Stimulated activated CD8-positive, alpha-beta memory T cell treated with anti-CD3 and anti-CD28 coated beads, Interleukin-12 subunit alpha, Interleukin-12 subunit beta, amount 100 ng/mL, for 24 hours (primary cell): ENCODE measurements around the gene HAUS7.

Experiments
- DNase-seq: peaks from one replicate; pipeline ENCODE4 v3.0.0-alpha.2; 2020; ENCODE audit errors: extremely low read depth

Gene HAUS7

DNA sequence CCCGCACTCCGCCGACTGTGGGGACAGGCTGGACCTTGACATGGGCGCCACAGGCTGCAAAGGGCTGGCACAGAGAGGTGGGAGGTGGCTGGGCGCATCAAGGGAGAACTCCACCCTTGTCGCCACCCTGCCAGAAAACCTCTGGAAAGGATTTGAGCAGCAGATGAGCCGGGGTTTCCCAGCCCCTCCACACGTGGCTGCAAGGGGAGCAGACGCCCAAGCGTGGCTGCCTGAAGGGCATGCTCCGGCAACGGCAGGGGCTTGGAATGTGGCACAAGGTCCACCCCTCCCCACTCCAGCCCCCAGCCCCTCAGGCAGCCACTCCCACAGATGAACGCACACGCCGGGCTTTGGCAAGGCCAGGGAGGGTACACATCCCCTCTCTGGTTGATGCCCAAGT is 29.0 kb upstream of the HAUS7 start:
- DNase-seq = no peak

DNA sequence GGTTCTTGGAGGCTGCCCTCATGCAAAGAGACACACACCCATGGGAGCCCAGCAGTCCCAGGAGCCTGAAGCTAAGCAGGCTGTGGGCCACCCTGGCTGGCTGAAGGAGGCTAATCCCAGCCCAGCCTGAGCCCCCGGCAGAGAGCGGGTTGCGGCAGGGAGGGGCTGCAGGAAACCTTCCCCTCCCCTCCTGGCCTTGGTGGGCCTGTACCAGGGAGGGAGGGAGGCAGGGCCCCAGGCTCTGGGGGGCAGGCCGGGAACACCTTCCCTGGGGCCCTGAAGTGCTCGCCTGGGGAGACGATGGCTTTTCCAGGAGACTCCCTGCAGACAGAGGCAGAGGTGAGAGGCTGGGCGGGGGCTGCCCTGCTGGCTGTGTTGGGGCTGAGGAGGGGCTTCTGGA is 28.1 kb upstream of the HAUS7 start:
- DNase-seq = no peak

DNA sequence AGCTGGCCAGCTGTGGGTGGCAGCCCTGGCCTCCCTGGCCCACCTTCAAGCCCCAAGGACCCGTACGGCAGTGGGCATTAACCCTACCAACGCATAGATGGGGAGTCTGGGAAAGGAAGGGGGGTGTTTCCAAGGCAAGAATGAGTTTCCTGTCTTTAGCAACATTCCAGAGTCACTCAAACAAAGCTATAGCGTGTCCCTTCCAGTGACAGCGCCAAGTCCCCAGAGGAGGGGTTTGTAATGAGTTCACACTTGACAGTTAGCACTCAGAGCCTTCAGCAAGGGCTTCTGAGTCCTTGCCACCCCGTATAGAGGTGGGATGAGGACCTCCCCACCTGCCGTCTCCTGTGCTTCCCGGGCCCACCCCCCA is 26.2 kb upstream of the HAUS7 start:
- no peak for DNase-seq

DNA sequence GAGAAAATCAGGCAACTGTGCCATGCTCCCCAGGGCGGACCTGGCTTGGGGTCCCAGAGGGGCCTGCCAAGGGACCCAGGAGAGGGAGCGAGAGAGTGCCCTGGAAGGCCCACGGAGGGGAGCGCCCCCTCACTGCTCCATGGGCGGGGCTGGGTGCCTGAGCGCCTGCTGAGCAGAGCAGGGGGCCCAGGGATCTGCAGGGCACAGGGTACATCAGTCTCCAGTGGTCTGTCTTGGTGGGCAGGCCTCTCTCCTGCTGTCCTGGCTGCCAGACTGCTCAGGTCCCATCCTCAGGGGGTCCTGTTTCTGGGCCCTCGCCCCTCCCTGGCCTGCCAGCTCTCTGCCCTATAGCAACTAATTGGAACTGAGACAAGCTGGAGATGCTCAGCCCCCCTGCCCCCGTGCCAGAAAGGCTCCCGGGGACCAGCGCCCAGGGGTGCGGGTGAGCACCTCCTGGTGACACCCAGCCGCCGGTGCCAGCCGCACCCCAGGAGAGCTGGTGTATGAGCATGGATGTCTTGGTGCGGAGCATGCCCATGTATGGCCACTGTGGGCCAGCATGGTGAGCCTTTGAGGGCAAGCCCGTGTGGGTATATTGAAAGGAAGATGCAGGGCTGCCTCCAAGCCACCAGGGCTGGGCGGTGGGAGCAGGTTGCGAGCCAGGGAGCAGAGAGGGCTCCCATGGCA is 25.7 kb upstream of the HAUS7 start:
- no peak for DNase-seq

DNA sequence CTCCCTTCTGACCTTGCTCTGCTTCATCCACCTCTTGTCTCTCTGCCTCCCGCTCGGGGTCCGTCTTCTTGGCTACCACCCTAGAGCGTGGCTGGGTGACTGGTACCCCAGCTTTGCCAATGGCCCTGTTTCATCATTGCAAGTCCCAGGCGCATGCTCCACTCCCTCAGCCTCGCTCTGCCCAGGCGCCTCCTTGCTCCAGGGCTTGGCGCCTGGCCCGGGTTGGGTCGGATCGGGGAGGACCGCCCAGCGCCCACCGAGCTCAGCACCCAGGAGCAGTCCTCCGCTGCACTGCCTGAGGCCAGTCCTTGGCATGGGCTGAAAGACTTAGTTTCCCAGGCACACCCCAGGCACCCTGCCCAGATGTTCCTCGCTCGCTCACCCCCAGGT is 25.0 kb upstream of the HAUS7 start:
- no peak for DNase-seq

DNA sequence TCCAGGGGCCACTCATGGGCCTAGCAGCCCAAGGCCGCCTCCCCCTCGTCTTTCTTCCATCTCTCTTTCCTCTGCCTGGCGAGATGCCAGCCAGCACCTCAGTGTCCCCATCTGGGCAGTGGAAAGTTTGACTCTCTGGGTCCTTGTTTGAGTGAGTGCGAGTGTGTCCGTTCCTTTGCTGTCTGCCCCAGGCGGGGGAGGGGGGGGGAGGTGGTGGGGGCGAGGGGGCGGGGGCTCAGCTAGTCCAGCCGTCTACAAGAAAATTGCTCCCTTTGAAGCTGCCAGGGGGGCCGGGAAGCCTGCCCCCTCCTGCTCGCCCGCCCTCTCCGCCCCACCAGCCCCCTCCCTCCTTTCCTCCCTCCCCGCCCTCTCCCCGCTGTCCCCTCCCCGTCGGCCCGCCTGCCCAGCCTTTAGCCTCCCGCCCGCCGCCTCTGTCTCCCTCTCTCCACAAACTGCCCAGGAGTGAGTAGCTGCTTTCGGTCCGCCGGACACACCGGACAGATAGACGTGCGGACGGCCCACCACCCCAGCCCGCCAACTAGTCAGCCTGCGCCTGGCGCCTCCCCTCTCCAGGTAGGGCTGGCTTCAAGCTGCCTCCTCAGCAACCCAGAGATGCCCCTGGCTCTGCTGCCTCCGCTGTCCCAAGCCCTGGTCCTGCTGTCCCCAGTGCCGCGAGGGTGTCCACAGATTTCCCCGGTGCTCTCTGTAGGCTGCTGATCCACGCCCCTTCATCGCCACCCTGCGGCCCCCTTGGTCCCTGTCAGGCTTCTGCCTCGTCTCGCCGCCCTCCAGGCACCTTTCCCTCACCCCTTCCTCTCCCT is 24.4 kb upstream of the HAUS7 start, which contains the start of gene BGN:
BGN (plus strand) TSS at position 440 of the 821 bp plus-strand sequence. CDS start 9,652 bp downstream, outside the sequence.
- DNase-seq = no peak

DNA sequence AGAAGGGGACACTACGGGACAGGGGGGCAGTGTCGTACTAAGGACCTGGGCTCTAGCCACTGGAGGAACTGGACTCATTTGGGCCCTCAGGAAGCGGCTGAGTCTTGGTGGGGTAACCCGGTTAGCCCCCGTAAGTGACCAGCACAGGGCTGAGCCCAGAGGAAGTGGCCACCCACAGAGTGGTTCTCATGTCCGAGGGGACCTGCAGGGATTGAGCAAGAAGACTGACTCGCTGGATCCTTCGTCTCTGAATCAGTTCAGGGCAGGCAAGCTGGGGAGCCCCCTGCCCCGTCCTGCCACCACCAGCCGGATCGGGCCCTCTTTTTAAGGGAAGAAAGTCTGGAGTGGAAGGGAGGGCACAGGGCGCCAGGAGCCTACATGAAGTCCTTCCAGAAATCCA is 23.7 kb upstream of the HAUS7 start:
- no peak for DNase-seq

DNA sequence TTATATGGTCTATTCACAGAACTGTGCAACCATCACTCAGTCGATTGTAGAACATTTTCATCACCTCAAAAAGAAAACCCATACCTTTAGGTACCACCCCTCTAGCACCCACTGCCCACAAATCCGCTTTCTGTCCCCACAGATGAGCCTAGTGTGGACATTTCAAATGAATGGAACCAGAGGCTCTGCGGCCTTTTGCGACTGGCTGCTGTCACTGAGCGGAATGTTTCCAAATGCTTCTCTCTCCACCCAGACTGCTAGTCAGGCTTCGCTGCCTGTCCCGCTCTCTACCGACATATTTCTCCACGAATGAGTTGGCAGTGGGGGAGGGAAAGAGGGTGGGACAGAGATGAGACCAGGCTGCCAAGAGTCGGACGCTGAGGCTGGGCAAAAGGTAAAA is 22.7 kb upstream of the HAUS7 start:
- no peak for DNase-seq

DNA sequence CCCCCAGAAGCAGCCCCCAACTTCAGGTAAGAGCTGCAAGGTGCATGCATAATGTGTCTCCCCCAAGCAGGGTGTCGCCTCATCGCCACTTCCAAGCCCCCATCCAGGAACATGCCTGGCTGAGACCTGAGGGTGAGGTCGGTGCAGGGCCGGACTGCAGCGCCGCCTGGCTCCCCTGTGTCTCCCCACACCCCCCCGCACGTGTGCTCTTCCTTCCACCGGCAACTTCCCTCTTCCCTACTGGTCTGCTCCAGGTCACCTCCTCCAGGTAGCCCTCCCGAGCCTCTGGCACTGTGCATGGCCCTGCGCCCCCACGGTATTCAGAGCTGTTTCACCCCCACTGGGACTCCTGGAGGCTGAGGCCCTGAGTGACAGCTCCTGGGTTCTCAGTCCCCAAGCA is 22.2 kb upstream of the HAUS7 start:
- no peak for DNase-seq

DNA sequence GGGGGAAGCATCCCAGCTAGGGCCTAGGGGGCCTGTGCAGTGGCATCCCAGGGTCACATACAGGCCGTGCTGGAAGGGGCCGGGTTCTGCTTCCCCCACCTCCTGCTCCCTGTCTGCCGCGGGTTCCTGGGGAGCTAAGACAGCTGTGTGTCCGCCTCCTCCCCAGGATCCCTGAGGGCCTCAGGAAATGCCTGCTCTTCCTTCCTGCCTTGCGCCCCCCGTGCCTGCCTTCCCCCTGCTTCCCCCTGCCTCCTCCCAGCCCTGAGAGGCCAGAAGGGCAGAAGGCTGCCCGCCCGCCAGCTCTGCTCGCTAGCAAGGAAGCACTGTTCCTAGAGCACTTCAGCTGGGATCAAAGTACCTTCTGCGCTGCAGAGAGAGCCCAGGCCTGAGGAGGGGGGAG is 21.5 kb upstream of the HAUS7 start:
- DNase-seq = no peak

DNA sequence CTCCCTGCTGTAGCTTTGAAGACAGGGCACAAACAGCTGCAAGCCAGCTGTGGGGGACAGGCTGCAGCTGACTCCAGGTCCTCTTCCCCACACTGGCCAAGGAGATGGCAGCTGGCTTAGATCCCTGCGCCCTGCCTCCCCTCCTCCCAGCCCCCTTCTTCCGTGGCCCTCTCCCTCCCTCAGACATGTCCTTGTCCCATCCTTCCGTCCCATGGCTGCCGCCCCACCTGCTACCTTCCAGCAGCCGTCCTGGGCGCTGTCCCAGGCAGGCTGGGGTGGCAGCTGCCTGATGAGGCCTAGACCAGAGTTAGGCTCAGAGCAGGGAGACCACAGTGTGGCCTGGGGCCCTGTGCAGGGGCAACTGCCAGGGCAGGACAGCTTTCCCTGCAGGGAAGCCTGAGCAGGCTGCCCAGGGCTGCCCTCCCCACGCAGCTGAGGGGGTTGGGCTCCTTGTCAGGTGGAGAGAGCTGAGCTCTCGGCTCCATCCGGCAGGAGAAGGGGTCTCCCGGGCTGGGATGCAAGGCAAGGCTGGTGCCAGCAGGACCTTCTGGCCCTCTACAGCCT is 21.1 kb upstream of the HAUS7 start:
- no peak for DNase-seq

DNA sequence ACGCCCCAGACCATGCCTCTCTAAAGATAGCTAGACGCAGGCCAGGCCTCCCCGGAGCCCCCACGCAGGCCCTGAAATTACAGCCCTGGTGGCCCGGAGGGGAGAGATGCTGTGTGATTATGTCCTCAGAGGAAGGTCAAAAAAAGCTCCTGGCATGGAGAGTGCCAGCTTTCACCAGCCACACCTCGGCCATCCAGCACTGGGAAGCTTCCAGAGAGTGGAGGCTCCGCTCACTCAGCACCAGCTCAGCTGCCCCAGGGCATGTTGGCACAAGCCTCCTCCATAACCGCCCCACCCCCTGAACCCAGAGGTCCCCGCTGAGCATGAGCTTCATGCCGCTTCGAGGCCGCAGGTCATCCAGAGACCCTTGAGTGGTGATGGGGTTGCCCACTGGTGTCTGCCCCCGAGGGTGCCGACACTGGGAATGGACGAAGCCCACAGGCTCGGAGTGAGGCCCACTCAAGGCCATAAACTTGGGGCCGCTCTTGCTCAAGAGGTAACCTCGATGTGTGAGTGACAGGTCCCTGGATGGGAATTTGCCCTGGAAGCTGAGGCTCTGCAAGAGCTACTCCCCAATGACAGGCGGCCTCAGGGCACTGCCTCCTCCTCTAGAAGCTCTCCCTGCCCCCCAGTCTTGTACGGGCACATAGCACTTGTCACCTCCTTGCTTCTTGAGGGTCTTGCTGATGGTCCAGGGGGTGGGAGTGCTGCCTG is 20.0 kb upstream of the HAUS7 start:
- DNase-seq = no peak

DNA sequence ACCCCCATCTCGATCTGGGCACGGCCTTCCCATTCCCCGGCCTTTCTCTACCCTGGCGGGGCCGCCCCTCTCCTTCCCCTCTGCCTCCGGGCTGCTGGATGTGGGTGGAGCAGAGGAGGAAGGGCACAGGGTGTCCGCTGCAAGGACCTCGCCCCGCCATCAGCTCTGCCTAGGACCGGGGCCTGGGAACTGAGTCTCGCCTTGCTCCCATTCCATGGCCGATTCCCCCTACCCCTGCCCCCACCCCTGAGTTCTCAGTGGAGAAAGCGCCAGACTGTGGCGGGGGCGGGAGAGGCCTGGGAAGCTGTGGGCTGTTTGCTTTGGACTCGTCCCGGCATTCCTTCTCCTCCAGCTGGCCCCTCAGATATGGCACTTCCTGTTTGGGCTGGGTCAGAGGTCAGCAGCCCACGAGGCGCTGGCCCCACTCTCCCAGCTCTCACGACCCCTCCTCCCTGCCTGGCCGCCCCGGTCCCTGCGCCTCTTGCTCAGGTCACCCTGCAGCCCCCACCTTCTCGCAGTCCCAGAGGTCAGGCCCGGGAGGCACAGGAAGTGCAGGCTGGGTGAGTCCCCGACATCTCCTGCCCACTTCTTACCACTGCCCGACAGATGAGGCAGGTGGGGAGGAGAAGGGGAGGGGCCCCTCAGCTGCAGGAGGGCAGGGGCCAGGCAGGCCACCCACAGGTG is 18.0 kb upstream of the HAUS7 start:
- no peak for DNase-seq

DNA sequence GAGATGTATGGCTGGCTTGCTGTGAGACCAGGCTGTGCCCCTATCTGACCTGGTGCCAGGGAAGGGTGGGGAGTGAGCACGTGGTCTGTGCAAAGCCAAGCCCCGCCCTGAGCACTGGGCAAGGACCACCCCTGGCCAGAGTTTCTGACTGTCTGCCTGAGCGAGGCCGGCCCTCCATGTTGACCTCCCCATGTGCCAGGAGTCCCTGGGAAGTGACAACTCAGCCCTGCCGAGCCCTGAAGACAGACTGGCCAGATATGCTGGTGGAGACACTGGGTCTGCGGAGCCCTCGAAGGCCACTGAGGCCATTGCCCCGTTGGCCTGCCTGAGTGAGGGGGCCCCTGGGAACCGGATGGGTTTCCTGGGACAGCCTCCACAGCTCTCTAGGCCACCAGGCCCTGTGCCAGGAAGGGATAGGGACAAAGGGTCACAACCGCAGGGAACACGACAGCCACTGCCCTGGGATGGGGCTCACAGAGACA is 17.3 kb upstream of the HAUS7 start:
- no peak for DNase-seq

DNA sequence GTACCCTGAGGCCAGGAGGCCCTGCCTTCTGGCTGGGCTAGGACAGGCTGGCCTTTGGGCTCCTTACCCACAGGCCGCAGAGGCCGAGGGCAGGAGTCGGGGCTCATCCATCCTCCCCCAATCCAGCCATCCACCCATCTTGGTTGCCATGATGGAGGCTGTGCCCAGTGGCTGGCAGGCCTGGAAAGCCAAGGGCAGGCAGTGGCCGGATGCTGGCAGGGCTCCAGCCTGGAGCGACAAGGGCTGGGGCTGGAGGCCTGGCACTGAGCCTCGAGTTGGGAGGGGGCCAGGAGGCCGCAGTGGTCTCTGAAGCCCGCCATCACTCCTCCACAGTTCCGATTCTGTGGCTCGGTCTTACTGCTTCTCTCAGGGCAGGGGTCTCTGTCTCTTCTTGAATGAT is 15.8 kb upstream of the HAUS7 start:
- no peak for DNase-seq

DNA sequence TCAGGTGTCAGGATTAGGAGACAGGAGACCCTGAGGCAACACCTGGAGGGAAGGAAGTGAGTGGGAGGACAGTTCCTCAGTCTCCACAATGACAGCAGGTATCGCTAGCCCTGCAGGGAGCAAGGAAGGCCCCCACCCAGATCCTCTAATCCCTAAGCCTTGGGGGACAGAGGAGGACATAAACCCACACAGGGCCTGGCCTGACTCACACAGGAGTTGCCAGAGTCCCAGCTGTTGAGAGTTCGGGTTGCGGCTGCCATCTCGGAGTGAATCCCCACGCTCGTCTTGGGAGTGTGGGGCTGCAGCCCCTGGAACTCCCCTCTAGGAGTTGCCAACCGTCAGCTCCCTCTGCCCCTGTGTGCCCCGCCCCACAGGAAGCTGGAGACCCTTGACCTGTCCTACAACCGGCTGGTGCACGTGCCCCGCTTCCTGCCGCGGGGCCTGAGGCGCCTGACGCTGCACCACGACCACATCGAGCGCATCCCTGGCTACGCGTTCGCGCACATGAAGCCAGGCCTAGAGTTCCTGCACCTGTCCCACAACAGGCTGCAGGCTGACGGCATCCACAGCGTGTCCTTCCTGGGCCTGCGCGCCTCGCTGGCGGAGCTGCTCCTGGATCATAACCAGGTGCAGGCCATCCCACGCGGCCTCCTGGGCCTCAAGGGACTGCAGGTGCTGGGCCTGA is 15.2 kb upstream of the HAUS7 start:
- DNase-seq = no peak

DNA sequence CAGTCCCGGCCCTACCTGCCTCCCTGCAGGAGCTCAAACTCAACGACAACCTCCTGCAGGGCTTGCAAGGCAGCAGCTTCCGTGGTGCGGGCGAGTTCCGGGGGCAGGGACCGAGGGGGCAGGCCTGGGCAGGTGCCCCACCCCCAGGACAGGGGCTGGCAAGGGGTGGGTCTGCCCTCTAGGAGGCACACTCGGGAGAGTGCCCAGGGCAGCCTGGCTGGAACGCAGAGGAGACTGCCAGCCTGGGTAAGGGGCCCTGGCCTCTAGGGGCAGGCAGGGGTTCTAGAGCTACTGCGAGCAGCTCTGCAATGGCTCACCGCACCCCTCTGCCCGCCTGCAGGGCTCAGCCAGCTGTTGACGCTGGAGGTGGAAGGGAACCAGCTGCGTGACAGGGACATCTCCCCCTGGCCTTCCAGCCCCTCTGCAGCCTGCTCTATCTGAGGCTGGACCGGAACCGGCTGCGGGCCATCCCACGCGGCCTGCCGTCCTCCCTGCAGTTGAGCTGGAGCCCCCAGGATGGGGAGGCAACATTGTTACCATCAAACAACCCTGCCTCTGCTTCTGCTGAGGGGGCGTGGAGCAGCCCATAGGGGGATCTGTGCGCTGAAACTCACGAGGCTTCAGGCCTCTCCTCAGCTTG is 12.1 kb upstream of the HAUS7 start:
- DNase-seq = no peak

DNA sequence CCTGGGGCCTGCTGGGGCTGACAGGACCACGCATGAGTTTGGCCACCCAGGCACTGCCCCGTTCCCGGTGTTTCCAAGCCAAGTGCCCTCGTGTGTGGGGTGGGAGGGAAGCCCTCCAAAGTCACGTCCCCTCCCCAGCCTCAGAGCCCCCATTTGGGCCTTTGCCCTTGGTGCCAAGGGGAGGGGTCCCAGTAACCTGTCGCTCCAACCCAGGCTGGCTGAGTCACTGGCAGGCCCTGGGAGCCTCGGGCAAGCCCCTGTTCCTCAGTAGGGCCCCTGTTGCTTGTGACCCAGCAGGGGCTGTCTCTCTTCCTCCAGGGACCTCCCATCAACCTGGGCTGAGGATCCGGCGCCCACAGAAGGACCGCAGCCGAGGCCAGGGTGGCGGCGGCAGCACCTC is 10.7 kb upstream of the HAUS7 start:
- DNase-seq = no peak

DNA sequence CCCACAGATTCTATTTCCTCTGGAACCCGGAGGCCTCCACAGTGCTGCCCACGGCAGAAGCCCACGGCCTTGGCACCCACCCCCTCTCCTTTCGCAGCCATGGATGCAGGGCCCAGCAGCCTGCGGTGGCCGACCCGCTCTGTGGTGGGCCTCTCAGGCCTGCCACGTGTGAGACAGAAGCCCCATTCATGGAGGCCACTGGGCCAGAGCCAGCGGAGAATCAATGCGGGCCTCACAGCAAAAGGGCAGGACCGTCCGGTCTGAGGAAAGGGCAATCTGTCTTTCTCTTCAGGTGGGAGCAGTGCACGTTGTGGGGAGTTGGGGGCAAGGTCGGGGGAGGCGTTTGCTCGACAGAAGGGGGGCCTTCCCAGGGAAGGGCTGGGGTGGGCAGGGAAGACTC is 8.4 kb upstream of the HAUS7 start:
- no peak for DNase-seq

DNA sequence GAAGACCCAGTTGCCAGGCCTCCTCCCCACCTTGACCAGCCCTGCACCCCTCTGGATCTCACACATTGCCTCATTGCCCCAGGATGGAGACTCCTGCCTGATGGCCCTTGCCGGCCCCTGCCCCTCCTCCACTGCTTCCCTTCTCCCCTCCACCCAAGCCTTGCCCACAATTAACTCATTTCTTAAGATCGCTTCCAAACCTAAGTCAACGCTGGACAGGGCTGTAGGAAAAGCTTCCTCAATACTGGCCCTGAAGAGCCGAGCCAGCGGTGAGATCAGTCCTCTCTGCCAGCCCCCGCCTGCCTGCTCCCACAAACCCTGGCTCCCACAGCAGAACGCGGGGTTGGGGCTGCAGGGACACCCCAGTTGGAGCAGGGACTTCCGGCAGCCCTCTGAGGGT is 7.5 kb upstream of the HAUS7 start:
- DNase-seq = no peak

DNA sequence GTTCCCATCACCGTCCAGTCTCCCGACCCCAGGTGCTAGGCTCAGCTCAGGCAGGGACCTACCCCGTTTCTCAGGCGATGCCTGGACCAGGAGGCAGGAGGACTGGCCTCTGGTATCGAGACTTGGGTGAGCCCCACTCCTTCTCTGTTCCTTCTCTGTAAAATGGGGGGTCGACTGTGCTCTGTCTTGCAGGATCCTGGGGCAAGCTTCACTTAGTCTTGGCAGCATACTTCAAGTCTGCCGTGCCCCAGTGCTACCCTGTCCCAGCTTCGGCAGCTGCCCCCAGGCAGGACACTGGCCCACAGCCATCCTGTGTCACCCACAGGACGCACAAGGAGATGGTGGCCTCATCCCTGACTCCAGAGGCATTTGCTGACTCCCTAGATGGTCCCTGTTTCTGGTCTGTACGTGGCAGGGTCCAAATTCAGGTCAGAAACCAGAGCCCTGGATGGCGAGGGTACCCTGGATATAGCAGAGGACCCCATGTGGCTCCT is 7.0 kb upstream of the HAUS7 start:
- DNase-seq = no peak
